GM23248 (cell line): ENCODE data around the gene ARFIP1.

Experiments used
- EZH2 ChIP-seq: fragments of 200-600 bp; sonication (generic); IDR thresholded peaks from 2 replicates; pipeline ENCODE4 v1.6.1; 2018; ENCODE audit warnings: antibody characterized with exemption, mild to moderate bottlenecking; ENCODE audit not compliant: insufficient read depth, poor library complexity, severe bottlenecking
- EZH2phosphoT487 ChIP-seq: fragments of 200-600 bp; sonication (generic); IDR thresholded peaks from 2 replicates; pipeline ENCODE4 v1.6.1; 2018; ENCODE audit warnings: antibody characterized with exemption, moderate library complexity, mild to moderate bottlenecking, low read depth; ENCODE audit not compliant: insufficient read depth

GRCh38 chr4:152851226-152851625, 71.5 kb downstream of the ARFIP1 start:
- TF ChIP-seq EZH2 (no peak), EZH2phosphoT487 (no peak)
